ENCODE measurements around the gene CACNG8.

DNA sequence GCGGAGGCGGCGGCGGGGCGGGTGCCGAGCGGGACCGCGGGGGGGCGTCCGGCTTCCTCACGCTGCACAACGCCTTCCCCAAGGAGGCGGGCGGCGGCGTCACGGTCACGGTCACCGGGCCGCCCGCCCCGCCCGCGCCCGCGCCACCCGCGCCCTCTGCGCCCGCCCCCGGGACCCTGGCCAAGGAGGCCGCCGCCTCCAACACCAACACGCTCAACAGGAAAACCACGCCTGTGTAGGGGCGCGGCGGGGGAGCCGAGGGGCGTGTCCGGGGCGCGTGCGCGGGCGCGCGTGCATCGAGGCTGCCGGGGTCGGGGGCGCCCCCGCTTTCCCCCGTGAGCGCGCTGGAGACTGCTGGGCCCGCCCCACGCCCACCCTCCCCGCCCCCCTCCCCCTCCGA lies 19.9 kb downstream of the CACNG8 start:
- TF ChIP-seq, protein P1, sequence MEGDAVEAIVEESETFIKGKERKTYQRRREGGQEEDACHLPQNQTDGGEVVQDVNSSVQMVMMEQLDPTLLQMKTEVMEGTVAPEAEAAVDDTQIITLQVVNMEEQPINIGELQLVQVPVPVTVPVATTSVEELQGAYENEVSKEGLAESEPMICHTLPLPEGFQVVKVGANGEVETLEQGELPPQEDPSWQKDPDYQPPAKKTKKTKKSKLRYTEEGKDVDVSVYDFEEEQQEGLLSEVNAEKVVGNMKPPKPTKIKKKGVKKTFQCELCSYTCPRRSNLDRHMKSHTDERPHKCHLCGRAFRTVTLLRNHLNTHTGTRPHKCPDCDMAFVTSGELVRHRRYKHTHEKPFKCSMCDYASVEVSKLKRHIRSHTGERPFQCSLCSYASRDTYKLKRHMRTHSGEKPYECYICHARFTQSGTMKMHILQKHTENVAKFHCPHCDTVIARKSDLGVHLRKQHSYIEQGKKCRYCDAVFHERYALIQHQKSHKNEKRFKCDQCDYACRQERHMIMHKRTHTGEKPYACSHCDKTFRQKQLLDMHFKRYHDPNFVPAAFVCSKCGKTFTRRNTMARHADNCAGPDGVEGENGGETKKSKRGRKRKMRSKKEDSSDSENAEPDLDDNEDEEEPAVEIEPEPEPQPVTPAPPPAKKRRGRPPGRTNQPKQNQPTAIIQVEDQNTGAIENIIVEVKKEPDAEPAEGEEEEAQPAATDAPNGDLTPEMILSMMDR (conservative IDR thresholded peaks at IDR 0.05): no peak
- no peak for TF ChIP-seq ZFX (IDR thresholded peaks at IDR 0.05)
